GM21619 (cell line): ENCODE measurements around the gene OGDH.

Experiments used
- ATAC-seq: cut with Tn5 transposase; IDR thresholded peaks from one replicate; pipeline ENCODE4 v1.9.1; 2021; ENCODE audit not compliant: unreplicated experiment

The OGDH gene

GRCh38 chr7:44636926-44637325 lies 30.5 kb downstream of the OGDH start:
- ATAC-seq, result no peak

DNA sequence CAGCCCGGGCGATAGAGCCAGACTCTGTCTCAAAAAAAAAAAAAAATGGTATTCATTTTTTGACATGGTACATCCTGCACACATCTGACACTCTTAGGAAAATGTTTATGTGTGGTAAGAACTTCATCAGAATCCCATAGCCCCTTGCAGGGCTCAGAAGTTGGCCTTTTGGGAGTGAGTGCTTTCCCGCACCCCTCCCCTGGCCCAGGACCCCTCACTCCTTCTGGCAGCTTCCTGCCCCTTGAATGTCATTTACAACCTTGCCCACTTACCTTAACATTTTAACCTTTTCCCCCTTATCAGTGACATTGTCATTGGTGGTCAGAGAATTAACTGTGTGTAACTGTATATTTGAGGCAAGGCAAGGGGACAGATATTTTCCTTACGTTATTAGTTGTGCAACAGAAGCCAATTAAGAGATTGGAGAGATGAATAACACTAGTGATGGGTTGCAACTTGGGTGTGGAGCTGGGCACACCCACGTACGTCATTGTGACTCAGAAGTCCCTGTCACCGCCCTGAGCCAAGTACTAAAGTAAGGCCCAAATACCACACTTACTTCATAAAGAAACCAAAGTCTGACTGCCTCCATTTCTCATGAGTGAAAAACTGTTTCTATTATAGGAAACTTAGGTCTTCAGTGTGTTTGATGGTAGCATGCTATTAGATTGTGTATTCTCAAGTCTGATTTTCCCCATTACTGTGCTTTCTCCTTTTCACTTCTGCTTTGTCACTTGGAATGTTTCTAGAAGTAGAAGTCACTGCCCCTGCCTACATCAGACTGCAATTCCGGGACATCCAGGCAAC lies 31.6 kb downstream of the OGDH start:
- ATAC-seq, result peak; percentile 47

DNA sequence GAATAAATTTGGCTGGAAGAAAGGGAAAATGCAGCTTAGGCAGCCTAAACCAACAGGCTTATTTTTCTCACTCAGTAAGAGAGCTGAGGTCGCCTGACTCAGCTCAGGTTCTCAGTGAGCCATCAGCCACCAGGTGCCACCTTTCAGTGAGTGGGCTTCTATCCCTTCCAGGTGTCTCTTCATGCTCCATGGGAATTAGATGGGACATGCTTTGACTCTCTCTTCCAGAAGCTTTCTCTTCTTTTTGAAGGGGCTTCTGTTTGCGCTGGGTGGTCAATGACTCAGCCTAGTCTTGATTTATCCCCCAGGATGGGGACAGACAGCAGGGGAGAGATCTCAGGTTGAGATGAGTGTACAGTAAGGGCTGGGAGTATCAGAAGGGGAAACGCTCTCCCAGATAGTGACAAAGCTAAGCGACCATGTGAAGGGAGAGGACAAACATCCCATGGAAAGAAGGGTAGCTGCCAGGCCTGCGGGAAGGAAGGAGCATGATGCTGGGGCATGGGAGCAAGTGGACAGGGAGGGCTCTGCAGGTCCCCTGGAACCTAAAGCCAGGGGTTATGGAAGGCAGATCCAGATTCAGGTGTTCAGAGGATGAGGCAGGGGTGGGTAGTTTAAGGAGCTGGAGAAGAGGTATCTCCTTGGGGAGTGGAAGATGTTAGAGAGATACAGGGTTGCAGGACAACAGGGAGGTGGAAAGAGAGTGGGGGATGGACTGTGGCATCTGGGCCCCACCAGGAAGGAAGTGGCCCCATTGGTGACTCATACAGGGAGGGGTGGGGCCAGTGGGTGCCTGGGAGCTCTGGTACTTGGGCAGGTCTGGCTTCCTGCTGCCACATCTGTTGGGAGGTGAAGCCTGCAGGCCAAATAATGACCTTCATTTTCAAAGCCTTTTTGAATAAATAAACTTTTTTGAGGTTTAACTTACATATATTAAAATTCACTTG lies 32.5 kb downstream of the OGDH start:
- ATAC-seq, result peak; percentile 67

GRCh38 chr7:44639671-44640321 lies 33.4 kb downstream of the OGDH start:
- no peak for ATAC-seq

GRCh38 chr7:44643206-44643605 lies 36.8 kb downstream of the OGDH start:
- ATAC-seq, result no peak

- ATAC-seq, result no peak
These were observed 38.8 kb downstream of the OGDH start for GRCh38 chr7:44645254-44645653.

DNA sequence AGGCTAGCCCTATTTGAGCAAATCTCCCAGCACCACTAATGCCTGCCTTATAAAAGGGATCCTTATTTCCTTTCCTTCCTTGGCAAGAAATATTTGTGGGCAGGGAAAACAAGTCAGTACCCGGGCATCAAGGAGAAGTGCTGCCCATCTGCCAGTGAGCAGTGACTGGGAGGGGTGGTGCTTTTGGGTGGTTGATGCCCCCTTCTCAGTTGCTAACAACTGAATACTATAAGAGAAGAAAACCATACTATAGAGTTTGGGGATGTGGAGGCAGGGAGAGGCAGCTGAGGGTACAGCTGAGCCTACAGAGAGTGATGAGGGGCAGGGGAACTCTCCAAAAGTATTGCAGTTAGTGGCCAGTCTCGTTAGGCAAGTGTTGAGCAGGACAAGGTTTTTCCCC lies 39.3 kb downstream of the OGDH start:
- no peak for ATAC-seq

GRCh38 chr7:44646176-44646920 lies 39.9 kb downstream of the OGDH start:
- ATAC-seq, result no peak

DNA sequence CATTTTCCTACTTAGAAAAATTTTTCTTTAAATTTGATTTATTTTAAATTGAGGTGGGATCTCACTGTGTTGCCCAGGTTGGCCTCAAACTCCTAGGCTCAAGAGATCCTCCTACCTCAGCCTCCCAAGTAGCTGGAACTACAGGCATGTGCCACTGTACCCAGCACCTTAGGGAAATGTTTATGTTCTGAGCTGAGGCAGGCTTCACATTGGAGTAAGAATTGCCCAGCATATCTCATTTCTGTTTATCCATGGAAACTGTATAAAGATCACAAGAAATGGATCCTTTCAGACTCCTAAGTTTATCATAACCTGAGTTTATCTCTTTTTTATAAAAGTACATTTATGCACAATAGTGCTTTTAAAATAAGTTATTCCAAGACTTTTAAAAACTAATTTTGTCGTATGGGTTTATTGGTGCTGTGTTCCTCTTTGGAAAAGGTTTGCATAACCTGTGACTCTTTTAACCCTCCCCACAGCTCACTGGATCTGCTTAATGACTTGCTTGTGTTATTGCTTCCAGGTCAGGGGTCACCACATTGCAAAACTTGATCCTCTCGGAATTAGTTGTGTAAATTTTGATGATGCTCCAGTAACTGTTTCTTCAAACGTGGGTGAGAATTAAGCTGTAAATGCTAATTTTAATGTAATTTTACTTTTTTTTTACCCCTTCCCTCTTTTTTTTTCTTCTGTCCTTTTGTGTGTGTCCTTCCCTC lies 40.7 kb downstream of the OGDH start:
- no peak for ATAC-seq

DNA sequence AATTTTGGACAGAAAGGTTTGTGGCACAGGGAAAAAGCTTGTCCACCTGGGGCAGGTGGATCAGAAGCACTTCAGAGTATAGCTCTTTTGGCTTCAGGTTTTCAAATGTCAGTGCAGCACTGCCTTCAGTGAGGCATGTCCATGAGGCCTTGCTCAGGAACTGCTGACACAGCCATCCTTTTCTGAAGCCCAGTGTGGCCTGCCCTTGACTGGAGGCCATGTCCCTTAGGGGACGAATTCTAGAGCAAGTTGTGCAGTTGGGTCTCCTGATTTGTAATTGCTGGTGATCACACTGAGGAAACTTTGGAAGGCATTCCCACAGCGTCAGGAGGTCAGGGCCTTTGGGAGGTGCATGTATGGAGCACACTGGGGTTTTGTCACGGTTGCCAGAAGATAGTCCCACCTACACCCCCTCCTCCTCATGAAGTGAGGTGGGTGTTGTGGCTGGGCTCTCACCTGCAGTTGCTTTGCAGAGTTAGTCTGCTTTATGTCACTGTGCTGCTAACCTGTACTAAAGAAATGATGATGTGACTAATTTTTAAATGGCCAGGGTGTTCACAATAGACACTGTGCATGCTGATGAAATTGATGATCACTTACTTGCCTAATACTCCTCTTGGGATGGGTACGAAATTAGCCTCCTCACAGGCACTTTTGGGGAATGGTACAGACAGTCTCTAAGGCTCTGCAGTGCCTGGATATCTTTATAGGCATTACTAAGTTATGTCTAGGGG lies 41.7 kb downstream of the OGDH start:
- ATAC-seq, result no peak

GRCh38 chr7:44650242-44650641 lies 43.8 kb downstream of the OGDH start:
- no peak for ATAC-seq

GRCh38 chr7:44650772-44651171 lies 44.3 kb downstream of the OGDH start:
- ATAC-seq, result no peak

DNA sequence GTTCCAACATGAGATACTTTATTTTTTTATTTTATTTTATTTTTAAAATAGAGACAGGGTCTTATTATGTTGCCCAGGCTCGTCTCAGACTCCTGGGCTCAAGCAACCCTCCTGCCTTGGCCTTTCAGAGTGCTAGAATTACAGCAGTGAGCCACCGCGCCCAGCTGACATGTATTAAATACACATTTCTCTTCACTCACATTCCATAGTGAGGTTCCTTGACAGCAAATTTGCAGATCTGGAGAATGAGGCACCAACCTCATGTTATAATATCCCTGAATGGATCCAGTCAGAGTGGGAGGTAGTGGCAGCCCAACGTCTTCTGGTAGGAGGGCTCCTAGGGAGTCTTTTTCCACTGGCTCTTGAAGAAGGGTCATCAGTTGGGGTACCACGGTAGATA lies 46.1 kb downstream of the OGDH start:
- ATAC-seq, result no peak

DNA sequence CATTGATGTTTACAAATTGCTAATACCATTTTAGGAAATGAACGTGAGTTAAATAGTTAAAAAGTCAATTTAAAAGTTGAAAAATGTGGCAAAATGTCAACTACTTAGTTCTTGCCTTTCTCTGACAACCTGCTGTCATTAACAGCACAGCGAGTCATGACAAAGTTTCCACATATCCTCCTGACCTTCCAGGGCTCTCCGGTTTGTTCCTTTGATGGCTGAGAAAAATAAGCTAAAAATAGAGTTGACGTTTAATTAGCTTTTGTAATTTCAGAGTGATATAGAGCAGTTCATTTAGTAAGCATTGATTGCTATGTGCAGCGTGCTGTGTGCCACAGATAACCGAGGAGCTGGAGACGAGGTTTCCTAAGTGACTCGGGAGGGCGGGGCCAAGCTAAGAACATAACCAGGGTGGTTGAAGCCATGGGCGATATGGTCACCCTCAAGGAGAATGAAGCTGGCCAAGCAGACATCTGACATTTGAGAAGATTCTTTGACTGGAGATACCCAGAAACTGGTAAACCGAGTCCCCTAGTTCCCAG lies 47.9 kb downstream of the OGDH start:
- ATAC-seq, result no peak

DNA sequence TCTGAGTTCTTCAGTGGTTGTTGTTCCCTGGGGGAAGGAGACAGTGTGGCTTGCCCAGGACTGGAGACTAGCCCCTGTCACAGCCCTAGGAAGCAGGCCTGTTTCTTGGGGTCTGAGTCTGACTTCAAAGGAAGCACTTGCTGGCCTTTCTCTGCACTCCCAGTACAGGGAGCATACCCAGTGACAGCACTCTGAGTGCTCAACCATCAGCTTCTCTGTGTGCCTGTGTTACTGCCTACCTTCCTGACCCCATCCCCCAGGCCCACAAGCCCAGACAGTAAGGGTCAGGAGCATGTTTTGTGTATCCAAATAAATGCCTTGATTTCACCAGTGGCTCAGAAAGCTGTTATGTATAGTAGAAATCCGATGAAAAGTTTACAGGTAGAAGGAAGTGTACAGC lies 48.9 kb downstream of the OGDH start:
- no peak for ATAC-seq

DNA sequence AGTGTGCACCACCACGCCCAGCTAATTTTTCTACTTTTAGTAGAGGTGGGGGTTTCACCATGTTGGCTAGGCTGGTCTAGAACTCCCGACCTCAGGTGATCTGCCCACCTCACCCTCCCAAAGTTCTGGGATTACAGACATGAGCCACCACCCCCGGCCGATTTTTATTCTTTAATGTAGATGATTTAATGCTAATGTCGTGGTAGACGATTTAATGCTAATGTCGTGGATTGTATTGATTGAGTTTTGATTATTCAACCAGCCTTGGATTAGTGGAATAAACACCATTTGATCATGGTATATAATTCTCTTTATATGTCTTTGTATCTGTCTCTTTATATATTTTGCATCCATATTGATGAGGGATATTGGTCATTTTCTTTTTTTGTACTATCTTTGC lies 52.6 kb downstream of the OGDH start:
- ATAC-seq, result no peak

GRCh38 chr7:44661233-44661632 lies 54.8 kb downstream of the OGDH start:
- ATAC-seq, result no peak

DNA sequence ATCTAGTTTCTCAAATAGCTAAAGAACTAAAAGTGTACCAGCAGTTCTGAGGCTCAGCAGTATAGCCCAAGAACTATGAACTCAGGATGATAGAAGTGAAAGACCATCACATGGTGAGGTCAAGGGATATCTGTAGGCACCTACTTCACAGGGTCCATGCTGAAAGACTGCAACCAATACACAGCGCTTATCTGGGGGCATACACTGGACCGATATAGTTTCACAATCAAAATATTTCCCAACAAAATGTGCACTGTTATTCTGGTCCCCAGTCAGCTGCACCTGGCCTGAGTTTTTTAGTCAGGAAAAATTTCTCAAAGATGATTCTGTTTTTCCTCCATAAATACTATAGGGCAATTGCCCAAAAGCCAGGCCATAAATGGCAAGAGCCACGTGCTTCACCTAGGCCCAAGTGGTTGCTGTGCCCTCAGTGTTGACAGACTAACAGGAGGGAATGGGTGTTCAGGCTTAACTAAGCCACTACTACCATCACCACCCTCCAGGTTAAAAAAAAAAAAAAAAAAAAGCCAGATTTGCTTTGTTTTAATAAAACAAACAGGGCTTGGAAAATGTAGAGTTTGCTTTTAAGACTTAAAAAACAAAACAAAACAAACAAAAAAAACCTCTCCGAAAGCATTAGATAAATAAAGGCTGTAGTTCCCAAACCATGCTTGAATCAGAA lies 58.5 kb downstream of the OGDH start:
- ATAC-seq, result no peak
